ENCODE measurements around the gene SNRNP48.
A peak's percentile ranks its signal among the peaks of the same experiment; 100 is the strongest.

The SNRNP48 gene

DNA sequence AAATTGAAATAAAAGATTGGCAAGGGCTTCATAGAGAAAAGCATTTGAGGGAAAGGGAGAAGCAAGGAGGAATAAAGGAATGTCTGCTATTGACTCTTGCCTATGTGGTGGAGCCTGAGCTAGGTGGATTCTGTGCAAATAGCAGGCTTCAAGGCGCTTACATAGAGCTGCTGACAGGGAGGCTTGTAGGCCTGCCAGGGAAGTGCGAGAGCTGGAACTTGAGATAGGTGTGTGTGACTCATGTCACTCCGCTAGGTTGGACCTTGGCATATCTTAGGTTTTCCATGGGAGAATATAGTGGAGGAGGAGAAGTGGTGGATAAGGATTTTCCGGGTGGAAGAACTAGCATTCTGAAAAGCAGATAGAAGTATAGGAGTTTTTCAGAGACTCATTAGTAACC is 14.0 kb downstream of the SNRNP48 start:
- FAIRE-seq, result no peak

DNA sequence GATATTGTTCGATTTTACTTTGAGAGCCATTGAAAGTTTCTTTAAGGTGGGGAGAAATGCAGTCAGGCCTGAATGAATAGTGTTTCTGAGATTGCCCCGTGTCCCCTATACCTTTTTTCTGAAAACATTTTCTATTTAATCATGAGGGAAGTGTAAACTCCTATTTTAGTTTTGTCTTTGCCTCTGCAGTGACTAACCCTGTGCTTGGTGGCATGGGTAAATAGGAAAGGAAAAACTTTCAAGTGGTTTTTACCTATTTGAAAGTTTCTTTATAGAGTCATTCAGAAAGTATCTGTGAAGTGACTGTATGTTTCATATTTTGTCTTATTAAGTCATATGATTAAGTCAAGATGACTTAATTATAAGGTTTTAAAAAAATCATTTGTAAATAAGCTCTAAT is 14.5 kb downstream of the SNRNP48 start:
- FAIRE-seq, result no peak

DNA sequence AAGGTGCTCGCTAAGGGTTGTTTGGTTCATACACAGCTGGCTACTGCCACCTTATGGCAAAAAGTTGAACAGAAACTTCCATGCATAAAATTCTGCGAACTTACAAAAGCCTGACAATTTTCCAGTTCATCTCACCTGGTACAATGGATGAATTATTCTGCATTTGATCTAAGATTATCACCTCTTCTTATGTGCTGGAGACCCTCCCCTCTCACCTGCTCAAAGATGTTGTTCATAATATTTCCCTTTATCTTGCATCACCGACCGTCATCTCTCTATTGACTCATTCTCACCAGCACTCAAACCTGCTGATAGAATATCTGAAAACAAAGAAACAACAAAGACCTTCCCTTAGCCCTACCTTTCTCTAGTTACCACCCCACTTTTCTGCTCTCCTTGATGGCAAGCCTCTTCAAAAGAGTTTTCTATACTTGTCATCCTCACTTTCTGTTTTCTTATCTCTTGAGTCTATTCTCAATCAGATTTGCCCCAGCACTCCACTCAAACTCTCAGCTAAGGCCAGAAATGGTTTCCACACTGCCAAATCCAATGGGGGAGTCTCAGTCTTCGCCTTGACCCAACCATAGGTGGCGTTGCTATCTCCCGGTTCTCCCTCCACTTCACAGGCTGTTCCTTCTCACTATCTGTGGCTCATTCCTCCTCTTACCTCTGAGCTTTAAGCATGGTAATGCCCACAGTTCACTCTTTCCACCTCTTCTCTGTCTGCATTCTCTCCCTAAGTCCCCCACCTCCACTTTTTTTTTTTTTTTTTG is 25.8 kb downstream of the SNRNP48 start:
- FAIRE-seq, result peak; percentile 61

DNA sequence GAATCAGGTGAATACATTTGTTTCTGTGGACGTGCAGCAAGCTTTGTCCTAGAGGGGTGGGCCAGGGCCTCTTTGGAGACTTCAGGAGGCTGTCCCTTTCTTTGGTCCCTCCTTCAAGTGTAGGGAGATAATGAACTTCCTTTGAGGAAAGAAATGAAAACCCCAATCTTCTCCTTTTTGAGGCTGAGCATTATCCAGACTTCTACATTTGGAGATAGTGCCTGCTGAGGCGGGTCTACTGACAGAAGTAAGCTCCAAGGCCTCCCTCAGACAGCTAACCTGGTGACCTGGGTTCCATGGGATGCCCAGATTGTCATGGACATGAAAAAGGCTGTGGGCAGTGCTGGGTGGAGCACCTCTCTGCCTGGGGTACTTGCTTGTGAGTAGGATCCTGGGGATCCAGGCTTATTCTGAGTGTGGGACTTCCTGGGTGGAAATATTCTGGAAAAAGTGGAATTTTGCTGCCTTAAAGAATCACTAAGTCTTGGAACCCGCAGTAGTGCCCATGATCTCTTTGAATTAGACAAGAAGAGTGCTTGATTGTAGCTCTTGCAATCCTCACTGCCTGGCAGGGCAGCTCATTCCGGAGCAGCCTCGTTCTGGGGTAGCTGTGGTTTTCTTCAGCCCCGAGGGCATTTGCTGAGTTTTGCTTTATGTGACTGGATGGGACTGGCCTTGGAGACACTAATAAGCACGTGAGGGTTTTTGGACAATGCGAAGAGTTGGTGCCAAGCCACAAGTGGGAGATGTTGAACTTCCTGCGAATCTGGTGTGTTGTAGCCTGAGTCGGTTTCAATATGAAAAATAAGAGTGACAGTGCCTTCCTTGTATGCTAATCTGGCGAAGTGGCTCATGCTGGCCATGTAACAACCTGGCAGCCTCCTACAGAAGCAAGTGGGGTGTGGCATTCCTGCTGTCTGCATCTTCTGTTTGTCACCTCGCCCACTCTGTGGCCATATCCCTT is 28.1 kb downstream of the SNRNP48 start:
- no peak for FAIRE-seq

DNA sequence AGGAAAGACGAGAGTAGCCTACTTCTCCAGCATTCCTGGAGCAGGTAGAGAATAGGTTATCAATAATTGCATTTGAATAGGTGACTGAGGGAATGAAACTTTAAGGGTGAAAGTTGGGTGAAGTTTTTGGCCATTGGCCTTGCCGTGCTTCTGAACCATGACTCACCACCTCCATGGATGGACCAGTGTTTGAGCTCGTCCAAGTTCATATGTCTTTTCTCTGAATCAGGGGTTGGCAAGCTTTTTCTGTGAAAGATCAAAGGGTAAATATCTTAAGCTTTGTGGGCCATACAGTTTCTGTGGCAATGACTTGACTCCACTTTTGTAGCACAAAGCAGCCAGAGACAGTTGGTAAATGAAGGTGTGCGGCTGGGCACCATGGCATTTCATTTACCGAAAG is 31.8 kb downstream of the SNRNP48 start:
- FAIRE-seq, result no peak

DNA sequence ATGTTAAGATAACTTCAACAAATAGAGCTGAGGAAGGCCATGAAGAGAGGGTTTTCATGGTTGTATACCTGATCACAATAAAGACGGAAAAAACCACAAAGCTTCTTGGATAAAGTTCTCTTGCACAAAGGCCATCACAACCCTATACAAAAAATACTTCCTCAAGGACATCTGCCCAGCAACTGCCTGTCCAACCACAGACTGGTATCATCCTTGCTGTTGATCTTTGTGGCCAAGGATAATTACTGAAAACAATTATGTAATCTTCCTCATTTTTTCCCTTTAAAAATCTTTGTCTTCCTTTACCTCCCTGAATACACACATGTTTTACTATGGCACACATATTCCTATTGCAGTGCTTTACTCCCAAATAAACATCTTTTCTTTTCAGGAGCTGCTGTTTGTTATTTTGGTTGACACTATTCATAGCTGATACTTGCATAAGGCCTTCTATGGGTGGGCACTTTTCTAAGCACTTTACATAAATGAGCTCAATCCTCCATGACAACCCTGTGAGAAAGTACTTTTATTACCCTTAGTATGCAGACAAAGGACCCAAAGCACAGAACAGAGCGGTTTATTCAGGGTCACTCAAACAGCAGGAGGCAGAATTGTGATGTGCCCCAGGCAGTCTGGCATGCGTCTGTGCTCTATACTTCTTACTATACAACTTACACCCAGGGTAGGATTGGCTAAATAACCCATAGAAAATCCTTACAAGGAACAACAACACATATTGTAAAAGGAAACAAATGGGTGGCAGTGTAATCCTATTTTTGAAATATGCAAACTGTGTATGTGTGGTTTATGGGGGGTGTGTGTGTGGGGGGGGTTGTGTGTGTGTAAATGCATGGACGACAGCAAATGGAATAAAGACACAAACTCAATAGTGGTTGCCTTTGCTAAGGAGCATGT is 35.1 kb downstream of the SNRNP48 start:
- no peak for FAIRE-seq

DNA sequence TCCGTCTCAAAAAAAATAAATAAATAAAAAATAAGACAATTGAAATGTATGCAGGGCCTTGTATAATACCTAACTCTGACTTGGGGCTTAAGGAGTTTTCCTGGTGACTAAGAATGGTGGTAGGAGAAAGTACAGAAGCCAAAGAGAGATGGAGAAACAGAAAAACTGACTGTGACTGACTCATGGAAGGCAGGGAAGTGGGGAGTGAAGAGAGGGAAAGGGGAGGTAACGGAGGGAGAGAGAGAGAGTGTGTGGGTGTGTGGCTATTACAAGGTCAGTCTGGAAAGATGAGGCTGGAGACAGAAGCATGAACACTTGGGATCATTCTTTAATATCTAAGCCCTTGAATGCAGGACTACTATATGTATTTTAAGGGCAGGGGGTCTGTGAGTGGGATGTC is 38.5 kb downstream of the SNRNP48 start:
- no peak for FAIRE-seq

DNA sequence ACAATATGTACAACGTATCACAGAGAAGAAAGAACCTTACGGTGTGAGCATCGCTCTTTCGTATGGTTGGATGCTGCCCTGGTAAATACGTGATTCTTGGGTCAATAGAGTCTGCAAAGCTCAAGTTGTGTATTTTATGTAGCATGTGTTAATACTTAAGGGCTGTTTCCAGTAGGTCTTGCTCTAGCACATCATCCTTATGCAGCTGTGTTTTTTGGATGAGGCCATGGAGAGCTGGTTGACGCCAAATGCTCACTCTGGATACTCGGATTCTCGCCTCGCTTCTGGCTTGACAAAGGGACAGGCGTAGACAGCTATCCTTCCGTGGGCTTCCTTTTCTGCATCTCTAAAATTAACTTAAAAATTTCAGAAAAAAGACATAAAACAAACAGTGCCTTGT is 38.9 kb downstream of the SNRNP48 start:
- FAIRE-seq, result no peak

DNA sequence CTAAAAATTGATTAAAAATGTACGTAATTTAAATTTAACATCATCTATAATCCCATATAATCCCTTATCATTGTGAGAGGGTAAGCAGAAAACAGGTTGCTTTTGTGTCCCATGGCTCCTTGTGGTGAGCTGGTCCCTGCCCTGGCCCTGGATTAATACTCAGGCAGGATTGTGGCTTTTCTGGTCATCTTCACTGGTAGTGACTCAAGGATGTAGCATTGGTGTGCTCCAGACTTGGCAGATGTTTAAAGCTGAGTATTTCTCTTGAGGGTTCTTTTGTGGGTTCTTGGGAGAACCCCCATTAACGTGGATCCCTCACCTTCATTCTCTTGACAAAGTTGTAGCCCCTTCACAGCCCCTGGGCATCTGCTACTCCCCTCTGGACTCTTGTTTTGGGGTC is 39.3 kb downstream of the SNRNP48 start:
- FAIRE-seq, result no peak

DNA sequence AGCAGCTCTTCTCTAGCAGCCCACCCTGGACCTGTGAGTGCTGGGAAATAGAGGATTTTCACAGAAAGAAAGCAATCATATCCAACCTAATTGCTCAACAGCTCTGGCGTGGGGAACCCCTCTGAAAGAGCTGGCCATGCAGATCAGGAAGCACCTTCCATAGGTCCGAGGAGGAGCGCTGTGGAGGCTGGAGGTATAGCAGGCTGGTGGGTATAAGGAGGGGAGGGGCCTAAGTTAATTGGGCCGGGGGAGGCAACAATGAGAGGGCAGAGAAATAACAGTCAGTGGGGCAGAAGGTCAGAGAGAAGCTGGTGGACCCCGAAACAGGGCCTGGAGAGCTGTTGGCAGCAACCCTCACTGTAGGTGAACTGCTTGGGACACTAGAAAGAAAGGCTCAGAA is 40.8 kb downstream of the SNRNP48 start:
- FAIRE-seq, result no peak

DNA sequence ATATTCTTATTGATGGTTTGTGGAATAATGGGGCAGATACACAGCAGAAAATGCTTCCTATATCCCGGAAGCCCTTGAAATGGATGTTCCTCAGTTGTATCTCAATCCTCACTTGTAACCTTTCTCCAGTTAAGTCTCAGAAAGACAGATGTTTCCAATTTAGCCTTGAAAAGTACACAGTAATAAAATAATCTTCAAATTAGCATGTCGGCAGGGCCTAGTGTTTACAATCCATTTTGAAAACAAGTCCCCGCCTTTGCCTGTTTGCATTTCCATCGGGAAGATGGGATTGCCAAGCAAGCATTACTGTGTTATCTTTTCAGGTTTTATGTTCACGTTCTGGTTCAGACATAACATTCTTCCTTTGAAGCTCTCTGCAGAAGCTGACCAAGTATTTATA is 41.5 kb downstream of the SNRNP48 start:
- FAIRE-seq, result peak; percentile 99

DNA sequence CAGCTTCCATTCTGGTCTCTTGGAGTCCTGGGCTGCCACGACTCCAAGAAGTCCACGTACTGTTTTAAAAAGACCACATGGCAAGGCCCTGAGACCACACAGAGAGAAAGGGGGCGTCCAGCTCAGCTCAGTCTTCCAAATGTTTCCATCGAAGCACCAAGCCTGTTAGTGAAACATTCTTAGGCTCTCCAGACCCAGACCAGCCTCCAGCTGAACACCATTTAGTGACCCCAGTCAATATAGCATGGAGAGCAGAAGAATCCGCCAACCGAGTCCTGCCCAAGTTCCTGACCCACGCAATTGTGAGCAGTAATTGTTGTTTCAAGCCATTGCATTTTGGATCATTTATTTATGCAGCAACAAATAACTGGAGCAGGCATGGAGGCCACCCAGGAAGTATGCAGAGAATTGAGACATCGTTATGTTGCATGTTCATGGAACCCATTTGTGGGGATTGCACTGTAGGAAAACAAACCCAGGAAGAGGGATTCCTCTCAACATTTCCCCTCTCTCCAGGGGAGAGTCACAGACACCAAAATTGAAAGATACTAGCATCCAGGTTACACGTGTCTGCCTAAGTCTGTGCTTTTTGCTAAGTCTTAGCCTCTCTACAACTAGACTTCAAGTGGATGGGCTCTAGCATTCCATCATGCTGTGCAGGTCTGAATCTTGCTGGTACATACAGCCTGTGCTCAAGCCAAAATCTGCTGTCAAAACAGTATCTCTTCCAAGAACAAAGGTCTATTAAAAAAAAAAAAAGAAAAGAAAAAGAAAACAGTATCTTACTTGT is 42.7 kb downstream of the SNRNP48 start:
- no peak for FAIRE-seq

DNA sequence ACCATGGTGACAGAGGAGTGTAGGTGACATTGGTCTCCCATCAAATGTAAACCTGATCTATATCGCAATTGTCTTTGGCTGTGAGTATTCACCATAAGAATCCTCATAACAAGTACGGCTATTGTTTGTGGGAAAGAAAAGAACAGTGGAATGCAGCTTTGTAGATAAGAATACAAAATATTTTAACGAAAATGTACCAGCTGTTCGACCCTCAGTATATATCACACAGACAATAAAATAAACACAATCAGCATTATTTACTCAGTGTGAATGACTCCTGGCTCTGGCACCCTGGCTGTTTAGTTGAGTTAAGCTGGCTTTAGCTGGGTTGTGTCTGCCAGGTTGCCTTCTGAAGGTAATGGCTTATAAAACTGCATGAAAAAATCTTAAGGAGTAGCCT is 43.4 kb downstream of the SNRNP48 start:
- FAIRE-seq, result no peak

DNA sequence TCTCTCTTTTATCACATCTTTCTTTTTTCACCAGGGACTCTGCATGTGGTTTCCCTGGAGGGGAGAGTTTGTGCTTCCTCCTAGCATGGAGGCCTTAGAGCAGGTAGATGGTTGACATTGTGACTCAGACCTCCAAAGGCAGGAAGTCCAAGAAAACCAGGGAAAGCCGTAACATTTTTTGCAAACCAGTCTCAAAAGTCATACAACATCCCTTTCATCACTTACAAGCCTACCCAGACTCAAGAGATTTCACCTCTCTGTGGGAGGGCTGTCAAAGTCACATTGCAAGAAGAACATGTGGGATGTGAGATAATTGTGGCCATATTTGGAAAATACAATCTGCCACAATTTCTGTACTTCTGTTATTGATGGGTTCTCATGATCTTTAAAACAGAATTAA is 46.2 kb downstream of the SNRNP48 start:
- no peak for FAIRE-seq

DNA sequence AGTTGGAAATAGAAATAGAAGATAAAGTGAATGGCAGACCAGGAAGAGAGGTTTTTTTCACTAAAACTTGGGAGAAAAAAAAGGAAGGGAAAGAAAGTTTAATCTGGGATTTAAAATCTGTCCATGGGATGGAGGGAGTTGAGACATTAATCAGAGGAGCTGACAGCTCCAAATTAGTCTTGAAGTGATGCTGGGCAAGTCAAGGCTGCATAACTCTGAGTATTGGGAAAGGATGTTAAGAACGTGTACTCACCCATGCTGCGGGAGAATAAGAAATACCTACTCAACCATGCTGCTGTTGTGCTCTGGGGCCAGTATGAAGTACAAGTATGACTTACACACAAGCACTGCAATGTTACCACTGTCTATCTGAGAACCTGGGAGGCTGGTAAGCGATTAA is 47.5 kb downstream of the SNRNP48 start:
- FAIRE-seq, result no peak

DNA sequence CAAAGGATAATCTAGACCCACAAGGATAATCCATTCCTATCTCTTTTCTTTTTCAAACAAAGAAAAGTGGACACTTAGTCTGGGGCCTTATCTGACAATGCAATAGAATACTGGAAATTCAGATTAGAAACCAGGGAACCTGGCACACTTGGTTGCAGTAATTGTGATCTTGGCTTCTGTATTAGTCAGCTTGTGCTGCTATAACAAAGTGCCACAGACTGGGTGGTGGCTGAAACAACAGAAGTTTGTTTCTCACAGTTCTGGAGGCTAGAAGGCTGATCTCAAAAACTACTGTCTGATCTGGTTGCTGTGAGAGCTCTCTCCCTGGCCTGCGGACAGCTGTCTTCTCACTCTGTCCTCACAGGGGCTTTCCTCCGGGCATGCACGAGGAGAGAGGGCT is 49.4 kb downstream of the SNRNP48 start:
- FAIRE-seq, result no peak

DNA sequence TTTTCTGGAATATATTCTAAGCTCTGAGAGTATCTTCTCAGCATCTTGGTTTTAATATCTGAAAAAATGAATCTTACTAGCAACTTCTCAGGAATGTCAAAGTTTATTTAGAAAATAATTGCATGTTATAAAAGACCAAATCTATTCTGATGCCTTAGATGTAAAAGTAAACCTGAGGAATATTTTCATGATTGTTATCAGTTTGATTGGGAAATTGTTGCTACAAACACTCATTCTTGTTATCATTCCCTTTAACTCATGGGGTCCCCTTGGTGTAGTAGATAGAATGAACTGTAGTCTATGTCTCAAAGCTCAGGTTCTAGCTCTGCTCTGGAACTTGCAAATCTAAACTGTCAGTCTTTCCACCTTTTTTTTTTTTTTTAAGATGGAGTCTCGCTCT is 50.0 kb downstream of the SNRNP48 start:
- no peak for FAIRE-seq

DNA sequence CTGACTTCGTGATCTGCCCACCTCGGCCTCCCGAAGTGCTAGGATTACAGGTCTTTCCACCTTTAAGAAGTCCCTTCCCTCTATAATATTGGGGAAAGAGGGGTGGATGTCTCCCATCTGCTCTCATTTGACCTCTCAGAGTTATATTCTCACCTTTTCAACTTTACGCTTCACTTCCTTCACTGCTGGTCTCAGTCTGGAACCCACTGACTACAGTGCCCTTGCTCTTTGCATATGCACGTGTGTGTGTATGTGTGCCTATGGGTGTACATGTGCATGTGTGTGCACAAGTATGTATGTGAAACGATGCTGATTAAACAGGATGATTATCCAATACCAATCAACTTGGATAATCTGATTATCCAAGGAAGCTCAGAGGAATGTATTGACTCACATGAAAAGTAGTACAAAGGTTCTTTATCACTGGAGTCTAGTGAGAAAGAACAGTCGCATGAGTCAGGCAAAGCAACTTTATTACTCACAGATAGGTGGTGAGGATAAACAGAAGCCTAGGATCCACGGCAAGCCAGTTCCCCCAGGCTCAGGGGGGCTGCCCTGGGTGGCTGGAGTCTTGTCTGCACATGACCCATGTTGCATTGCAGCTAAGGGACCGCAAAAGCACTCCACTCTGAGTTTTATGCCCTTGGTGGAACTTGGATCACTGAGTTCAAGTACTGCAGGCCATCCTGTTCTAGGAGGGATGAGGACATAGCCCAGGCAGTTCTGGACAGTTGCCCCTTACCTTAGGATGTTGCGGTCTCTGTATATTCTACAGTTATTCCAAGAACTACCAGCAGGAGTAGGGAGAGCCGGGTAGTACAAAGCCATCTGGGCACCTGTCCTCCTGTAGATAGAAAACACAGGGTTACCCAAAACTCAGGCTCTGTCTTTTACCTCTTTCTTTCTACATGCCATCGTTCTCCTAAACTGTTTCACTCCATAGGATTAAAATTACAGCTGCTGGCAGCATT is 50.9 kb downstream of the SNRNP48 start:
- no peak for FAIRE-seq

DNA sequence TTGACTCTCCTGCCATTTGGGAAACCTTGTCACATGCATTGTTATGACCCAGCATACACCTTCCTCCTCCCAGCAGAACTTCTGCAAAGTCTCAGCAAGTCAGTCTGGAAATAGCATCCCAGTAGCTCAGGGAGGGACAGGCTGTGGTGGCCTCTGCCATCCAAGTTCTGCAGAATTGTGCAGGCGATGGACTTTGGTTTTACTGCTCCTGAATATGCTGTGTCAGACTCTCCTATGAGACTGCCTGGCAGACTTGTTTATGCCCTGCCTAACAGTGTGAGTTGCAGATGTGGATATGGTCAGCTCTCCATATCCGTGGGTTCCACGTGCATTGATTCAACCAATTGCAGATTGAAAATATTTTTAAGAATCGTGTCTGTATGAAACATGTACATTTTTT is 52.8 kb downstream of the SNRNP48 start:
- no peak for FAIRE-seq

DNA sequence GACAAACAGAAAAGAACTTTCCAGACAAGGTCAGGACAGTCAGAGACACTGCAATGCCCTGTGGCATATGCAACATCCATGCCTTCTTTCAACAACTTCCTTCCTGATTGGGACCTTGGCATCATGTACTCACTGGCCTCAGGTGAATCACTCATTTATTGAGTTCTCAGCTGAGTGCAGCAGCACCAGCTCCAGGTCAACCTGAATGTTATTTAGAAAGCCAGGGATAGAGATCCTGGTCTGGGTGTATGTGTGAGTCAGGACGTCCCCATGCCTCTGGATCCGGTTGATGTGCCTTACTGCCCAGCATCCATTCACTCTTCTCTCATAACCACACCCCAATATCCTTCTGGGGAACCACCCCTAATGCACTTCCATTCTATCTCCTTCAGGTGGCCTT is 54.4 kb downstream of the SNRNP48 start:
- no peak for FAIRE-seq

DNA sequence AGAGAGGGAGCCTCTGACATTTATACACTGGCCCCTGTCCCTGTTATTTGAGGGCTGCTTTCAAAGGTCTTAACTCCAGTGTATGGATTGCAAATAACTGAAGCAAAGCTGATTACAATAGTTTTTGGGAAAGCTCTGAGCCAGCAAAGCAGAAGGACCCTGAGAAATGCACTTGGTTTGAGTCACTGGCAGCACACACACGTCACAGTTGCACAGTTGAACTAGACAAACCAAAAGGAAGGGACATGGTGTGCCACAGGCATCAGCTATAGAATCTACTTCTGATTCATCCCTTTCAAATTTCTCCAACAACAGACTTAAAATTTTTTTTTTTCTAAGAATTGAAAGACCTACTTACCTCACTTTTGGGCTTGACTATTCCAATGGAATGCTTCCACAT is 56.4 kb downstream of the SNRNP48 start:
- no peak for FAIRE-seq
